K562 (cell line): ENCODE measurements around the gene PPIL1. TPM values are rescaled to one million over a fixed set of nuclear protein-coding genes. Genes with fewer than 3 reads are reported as not detected.

ENCODE experiments used
- ARID2 ChIP-seq: fragments of 450-650 bp; IDR thresholded peaks from 2 replicates; pipeline ENCODE4 v1.6.1; 2017; ENCODE audit warnings: antibody characterized with exemption, mild to moderate bottlenecking
- FOXK2 ChIP-seq, 2 experiments: fragments of 450-650 bp; IDR thresholded peaks in 1 of 2; conservative IDR thresholded peaks in 1 of 2; 2 replicates each; pipeline ENCODE4 v1.6.1; 2016; ENCODE audit warnings: low read depth in 2 of 2, mild to moderate bottlenecking in 1 of 2
- HES1 ChIP-seq: fragments of 450-650 bp; IDR thresholded peaks from 2 replicates; pipeline ENCODE4 v1.6.1; 2016; ENCODE audit warnings: low read depth, mild to moderate bottlenecking, moderate library complexity
- MGA ChIP-seq: fragments of 450-650 bp; IDR thresholded peaks from 2 replicates; pipeline ENCODE4 v1.6.1; 2016; ENCODE audit warnings: mild to moderate bottlenecking, moderate library complexity
- NONO ChIP-seq, 2 experiments: fragments of 200-400 bp in 1 of 2; fragments of 450-650 bp in 1 of 2; formaldehyde crosslinking in 1 of 2; IDR thresholded peaks; 2 replicates each; pipeline ENCODE4 v1.6.1; 2017; ENCODE audit warnings: low read depth in 2 of 2, mild to moderate bottlenecking in 2 of 2, moderate library complexity in 2 of 2, low read length in 1 of 2
- TFAP4 ChIP-seq: sonication (generic); formaldehyde crosslinking; IDR thresholded peaks from 2 replicates; pipeline ENCODE4 v1.8.0; 2022; ENCODE audit warnings: missing genetic modification reagents, mild to moderate bottlenecking, moderate library complexity, borderline replicate concordance
- VEZF1 ChIP-seq: fragments of 200-800 bp; sonication (Bioruptor generic); IDR thresholded peaks from 2 replicates; pipeline ENCODE4 v1.6.1; 2017; ENCODE audit warnings: missing genetic modification characterization, missing compliant biosample characterization
- XRCC4 ChIP-seq: IDR thresholded peaks from one replicate; pipeline ENCODE4 v1.6.1; 2011; ENCODE audit not compliant: insufficient read depth, insufficient read length; ENCODE audit errors: extremely low read depth
- polyA plus RNA-seq, 8 experiments: library from polyadenylated mRNA; depleted of rRNA in 4 of 8; stranded (reverse) in 5 of 8; unstranded in 3 of 8; fragments of >200 nt; fragmentation: Nextera tagmentation in 2 of 8; fragmentation: Illumina TruSeq in 1 of 8; extraction: Ambion mirVana in 2 of 8; extraction: Trizol in 1 of 8; gene quantifications; 2 replicates each; pipeline versions ENCODE4 v1.2.1 to v1.2.3, GENCODE V29; 2011 to 2014; ENCODE audit warnings: inconsistent platforms in 1 of 8, missing spikeins in 1 of 8
- total RNA-seq, 7 experiments: library from RNA; depleted of rRNA in 6 of 7; stranded (reverse); fragments of >200 nt in 6 of 7; fragmentation: Illumina TruSeq in 2 of 7; extraction: Trizol in 2 of 7; gene quantifications; 2 replicates each; pipeline versions ENCODE4 v1.2.1 to v1.2.3, GENCODE V29; 2011 to 2021; ENCODE audit warnings: low replicate concordance in 1 of 7
- TF ChIP-seq, protein P1 (sequence below), 2 experiments: fragments of 450-650 bp; IDR thresholded peaks; 2 replicates each; pipeline ENCODE4 v1.6.1; 2016

The PPIL1 gene
- total and polyA plus RNA-seq, 9 of the 15 experiments (the other 6 are each of a cell fraction or from before 2014, with no cell fraction given), result 65.8 to 205 (median 130) TPM

DNA sequence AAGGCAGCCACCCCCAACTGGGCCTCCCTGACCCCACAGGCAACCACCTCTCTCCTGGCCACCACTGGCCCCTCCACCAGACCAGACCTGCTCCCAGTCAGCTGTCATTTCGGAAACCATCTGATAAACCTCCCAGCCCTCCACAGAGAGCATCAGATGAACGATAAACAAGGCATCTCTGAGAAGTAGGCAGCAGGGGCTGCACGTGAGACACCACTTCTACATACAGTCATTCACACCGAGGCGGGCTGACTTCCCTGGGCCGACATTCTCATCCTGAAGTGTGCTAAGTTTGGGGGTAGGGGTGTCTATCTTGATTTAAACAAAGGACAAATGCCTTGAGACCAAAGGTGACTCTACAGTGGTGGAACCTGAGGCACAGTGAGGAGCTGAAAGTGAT lies 49.2 kb downstream of the PPIL1 start (continued):
- TF ChIP-seq MGA, result peak; percentile 35; the same call in 1 of the 2 replicates
- no peak for TF ChIP-seq ARID2
- TF ChIP-seq TFAP4, result peak; percentile 76; the same call in 1 of the 2 replicates
- TF ChIP-seq XRCC4, result no peak
- TF ChIP-seq FOXK2 (conservative IDR thresholded peaks at IDR 0.05 in 1 of 2, IDR thresholded peaks at IDR 0.05 in 1 of 2; ENCODE audit: low read depth in 2 of 2), result peak; percentile 77 to 78; a peak in 3 of 4 replicates
- peak; percentile 93 for TF ChIP-seq HES1
- TF ChIP-seq, protein P1, sequence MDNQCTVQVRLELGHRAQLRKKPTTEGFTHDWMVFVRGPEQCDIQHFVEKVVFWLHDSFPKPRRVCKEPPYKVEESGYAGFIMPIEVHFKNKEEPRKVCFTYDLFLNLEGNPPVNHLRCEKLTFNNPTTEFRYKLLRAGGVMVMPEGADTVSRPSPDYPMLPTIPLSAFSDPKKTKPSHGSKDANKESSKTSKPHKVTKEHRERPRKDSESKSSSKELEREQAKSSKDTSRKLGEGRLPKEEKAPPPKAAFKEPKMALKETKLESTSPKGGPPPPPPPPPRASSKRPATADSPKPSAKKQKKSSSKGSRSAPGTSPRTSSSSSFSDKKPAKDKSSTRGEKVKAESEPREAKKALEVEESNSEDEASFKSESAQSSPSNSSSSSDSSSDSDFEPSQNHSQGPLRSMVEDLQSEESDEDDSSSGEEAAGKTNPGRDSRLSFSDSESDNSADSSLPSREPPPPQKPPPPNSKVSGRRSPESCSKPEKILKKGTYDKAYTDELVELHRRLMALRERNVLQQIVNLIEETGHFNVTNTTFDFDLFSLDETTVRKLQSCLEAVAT (IDR thresholded peaks at IDR 0.05), result 0 out of 4 replicates have a peak, but pooled peaks of 1 of the 2 experiments have one; percentile 27
- no peak for TF ChIP-seq NONO (IDR thresholded peaks at IDR 0.05; ENCODE audit: low read depth in 2 of 2, low read length in 1 of 2)
- TF ChIP-seq VEZF1 (CRISPR knock-in tag), result peak; percentile 55; the same call in 1 of the 2 replicates
